ENCODE data around the gene PTCSC3. TPM values are rescaled to one million over a fixed set of nuclear protein-coding genes. Genes with fewer than 3 reads are reported as not detected.
A peak's percentile ranks its signal among the peaks of the same experiment; 100 is the strongest.

PTCSC3 gene
- total RNA-seq, 1 donor from 2014 or later = not detected

DNA sequence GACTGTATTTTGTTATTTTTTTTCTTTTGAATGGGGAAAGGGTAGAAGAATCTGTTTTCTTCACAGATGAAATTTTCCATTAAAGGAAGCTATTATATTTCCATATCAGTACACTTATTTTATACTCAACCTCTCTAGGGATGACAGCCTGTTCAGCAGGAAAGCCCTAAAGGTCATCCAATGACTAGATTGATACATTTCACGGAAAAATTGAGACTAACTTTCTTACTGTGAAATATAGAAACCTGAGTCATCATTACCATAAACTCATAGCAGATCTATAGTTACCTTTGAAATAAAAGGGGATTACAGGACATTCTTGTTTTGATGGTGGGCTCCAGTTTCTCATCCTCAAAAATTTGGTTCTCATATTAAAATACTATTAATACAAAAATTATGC, 36.1 kb upstream of the PTCSC3 start:
- no peaks in the 10 kb centered on the region for H3K9me3 Mint-ChIP-seq
- H3K4me1 Mint-ChIP-seq = peaks cover 21% of the 10 kb centered on the region
- H3K27me3 Mint-ChIP-seq (ENCODE audit: insufficient read depth, low read depth) = peaks cover 3% of the 10 kb centered on the region
- H3K36me3 Mint-ChIP-seq = no peaks in the 10 kb centered on the region
- TF ChIP-seq EZH2 (IDR thresholded peaks at IDR 0.05) (no peak), EZH2phosphoT487 (IDR thresholded peaks at IDR 0.05) (no peak)
- TF ChIP-seq, protein P1, sequence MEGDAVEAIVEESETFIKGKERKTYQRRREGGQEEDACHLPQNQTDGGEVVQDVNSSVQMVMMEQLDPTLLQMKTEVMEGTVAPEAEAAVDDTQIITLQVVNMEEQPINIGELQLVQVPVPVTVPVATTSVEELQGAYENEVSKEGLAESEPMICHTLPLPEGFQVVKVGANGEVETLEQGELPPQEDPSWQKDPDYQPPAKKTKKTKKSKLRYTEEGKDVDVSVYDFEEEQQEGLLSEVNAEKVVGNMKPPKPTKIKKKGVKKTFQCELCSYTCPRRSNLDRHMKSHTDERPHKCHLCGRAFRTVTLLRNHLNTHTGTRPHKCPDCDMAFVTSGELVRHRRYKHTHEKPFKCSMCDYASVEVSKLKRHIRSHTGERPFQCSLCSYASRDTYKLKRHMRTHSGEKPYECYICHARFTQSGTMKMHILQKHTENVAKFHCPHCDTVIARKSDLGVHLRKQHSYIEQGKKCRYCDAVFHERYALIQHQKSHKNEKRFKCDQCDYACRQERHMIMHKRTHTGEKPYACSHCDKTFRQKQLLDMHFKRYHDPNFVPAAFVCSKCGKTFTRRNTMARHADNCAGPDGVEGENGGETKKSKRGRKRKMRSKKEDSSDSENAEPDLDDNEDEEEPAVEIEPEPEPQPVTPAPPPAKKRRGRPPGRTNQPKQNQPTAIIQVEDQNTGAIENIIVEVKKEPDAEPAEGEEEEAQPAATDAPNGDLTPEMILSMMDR (IDR thresholded peaks at IDR 0.05) = no peak
- H3K36me3 ChIP-seq = no peaks in the 10 kb centered on the region
- H3K27ac Mint-ChIP-seq = no peak overlapping the region
- H2AFZ ChIP-seq (replicated peaks) = no peak overlapping the region
- no peaks in the 10 kb centered on the region for H3K9me3 ChIP-seq (ENCODE audit: low read depth)
- no peak for DNase-seq (ENCODE audit: low spot score)
- H4K20me1 ChIP-seq (ENCODE audit: low read depth) = no peaks in the 10 kb centered on the region
- no peak overlapping the region for H3K4me3 Mint-ChIP-seq
- H3F3A ChIP-seq (ENCODE audit: low read depth) = peaks cover 34% of the 10 kb centered on the region
- H3K4me2 ChIP-seq = no peak overlapping the region
- H3K4me1 ChIP-seq = peaks cover 45% of the 10 kb centered on the region
- H3K27ac ChIP-seq = no peak overlapping the region
- no peaks in the 10 kb centered on the region for H3K79me2 ChIP-seq (ENCODE audit: low read depth)
- no peak overlapping the region for H3K4me3 ChIP-seq
- no peak overlapping the region for H3K9ac ChIP-seq
- H3K27me3 ChIP-seq = no peaks in the 10 kb centered on the region

DNA sequence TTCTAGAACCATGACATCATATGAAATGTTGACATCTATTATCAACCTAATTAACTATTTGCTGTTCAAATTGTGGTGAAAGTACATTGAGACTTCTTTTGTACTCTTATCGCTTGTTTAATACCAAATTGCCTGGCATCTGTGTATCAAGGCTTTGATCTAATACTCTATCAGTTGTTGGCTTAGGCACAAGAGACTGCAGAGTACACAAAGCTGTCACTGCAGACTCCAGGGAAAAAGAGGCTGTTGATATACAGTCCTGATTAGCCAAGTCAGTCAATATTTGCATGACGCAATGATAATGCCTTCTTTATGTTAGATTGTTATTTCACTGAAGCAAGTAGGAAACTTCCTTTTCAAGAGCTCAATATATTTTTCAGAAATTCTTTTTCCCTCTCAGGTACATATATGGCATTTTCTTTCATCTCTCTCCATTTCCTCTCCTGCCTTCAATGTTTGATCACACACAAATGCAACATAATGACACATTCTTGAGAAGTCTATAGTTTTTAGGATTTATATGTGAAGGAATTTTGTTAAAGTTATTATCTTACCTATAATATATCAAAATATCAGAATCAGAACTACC, 32.3 kb upstream of the PTCSC3 start:
- Histone ChIP-seq H2AFZ (replicated peaks) (no peak overlapping the region), H3K27me3 (no peaks in the 10 kb centered on the region)
- peaks cover 4% of the 10 kb centered on the region for H3K9me3 Mint-ChIP-seq

DNA sequence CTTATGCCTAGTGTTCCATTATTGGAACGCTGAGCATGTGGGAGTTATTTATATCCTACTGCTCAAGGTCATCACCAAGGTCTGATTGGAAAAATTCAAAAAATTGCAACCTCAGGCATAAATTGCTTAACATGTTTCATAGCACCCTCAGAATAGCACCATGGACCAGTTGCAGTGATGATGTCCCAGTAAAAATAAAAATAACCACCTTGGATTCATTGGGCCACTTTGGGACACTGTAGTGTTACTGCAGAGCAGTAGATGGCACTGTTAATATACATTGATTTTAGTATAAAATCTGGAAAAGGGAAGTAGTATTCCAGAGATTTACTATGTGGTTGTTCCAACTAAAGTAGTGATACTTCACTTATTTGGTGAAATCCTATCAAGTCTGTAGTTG, 31.0 kb upstream of the PTCSC3 start:
- Histone ChIP-seq H3K4me1 (no peaks in the 10 kb centered on the region), H3K36me3 (no peaks in the 10 kb centered on the region), H3K27ac (no peak overlapping the region), H3K27me3 (no peaks in the 10 kb centered on the region), H3F3A (ENCODE audit: low read depth) (no peaks in the 10 kb centered on the region), H3K79me2 (ENCODE audit: low read depth) (no peaks in the 10 kb centered on the region), H3K4me2 (no peak overlapping the region), H4K20me1 (ENCODE audit: low read depth) (no peaks in the 10 kb centered on the region), H3K4me3 (no peak overlapping the region), H3K9ac (no peak overlapping the region), H3K9me3 (ENCODE audit: low read depth) (no peaks in the 10 kb centered on the region), H2AFZ (replicated peaks) (no peak overlapping the region)
- Mint-ChIP-seq H3K4me1 (no peaks in the 10 kb centered on the region), H3K36me3 (no peaks in the 10 kb centered on the region), H3K27me3 (ENCODE audit: insufficient read depth, low read depth) (peaks cover 5% of the 10 kb centered on the region), H3K4me3 (no peak overlapping the region), H3K9me3 (peaks cover 9% of the 10 kb centered on the region), H3K27ac (no peak overlapping the region)
- peak; percentile 23 for DNase-seq (ENCODE audit: low spot score)
- TF ChIP-seq, protein P1 (IDR thresholded peaks at IDR 0.05) = peak; percentile 71
- no peak for TF ChIP-seq EZH2 (IDR thresholded peaks at IDR 0.05)

More for the DNA sequence above, 32.3 kb upstream of the PTCSC3 start:
- Mint-ChIP-seq H3K27ac (no peak overlapping the region), H3K4me3 (no peak overlapping the region), H3K36me3 (no peaks in the 10 kb centered on the region), H3K4me1 (peaks cover 4% of the 10 kb centered on the region), H3K27me3 (ENCODE audit: insufficient read depth, low read depth) (peaks cover 5% of the 10 kb centered on the region)
- Histone ChIP-seq H3K27ac (no peak overlapping the region), H3F3A (ENCODE audit: low read depth) (peaks cover 7% of the 10 kb centered on the region), H3K9me3 (ENCODE audit: low read depth) (no peaks in the 10 kb centered on the region), H4K20me1 (ENCODE audit: low read depth) (no peaks in the 10 kb centered on the region), H3K36me3 (no peaks in the 10 kb centered on the region), H3K9ac (no peak overlapping the region), H3K4me3 (no peak overlapping the region), H3K4me1 (peaks cover 7% of the 10 kb centered on the region), H3K79me2 (ENCODE audit: low read depth) (no peaks in the 10 kb centered on the region), H3K4me2 (no peak overlapping the region)
- TF ChIP-seq, protein P1 (IDR thresholded peaks at IDR 0.05) = no peak
- TF ChIP-seq EZH2phosphoT487 (IDR thresholded peaks at IDR 0.05) = no peak
- no peak for TF ChIP-seq EZH2 (IDR thresholded peaks at IDR 0.05)
- DNase-seq (ENCODE audit: low spot score) = no peak
